GM12865 (cell line): ENCODE results near the gene CITED1.

Source experiments
- DNase-seq: peaks from one replicate; pipeline ENCODE4 v3.0.0; 2010; ENCODE audit warnings: low read depth
- H3K4me3 ChIP-seq: 2 replicates; pipeline ENCODE4 v1.5.1; 2011; ENCODE audit warnings: mild to moderate bottlenecking, low read depth, low read length, control low read depth
- CTCF ChIP-seq: IDR thresholded peaks from 2 replicates; pipeline ENCODE4 v1.5.1; 2011; ENCODE audit warnings: low read length, control low read depth, low read depth, inconsistent platforms; ENCODE audit not compliant: insufficient read depth; ENCODE audit errors: missing control alignments

The CITED1 gene

GRCh38 chrX:72299891-72300630 lies 5.7 kb downstream of the CITED1 start:
- no peak for TF ChIP-seq CTCF
- no peak for DNase-seq
- no peak overlapping the region for H3K4me3 ChIP-seq

DNA sequence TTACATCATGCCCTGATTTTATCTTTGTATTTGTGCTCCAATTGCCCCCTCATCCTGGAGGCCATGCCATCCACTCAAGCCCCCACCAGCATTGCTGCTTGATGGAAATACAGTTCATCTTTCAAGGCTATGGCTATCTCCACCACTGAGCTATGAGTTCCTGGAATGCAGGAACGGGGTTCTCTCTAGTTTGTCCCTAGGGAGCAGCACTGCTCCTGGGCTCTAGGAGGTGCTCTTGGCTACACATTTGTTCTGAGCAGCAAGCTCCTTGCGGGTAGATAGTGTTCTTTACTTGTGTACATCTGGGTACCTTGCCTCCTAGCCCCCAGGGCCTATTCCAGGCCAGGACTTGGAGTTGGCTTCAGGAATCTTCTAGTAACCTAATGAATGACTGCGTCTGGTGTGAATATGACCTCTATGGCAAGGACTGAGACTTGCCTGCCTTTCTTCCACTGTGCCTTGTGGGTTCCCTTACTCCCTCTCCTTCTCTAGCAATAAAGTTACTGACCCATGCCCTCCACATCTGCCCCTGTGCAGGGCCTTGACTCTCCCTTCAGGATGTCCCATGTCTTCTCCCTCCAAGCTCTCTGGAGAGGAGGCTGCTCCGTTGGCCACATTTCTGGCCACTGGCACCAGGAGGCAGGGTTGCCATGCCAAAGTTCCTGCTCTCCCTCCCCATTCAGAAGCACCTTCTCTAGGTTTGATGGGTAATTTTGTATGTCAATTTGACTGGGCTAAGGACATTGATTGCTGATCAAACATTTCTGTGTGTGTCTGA lies 7.6 kb downstream of the CITED1 start:
- DNase-seq = peak; percentile 40
- no peak overlapping the region for H3K4me3 ChIP-seq
- peak; percentile 44 for TF ChIP-seq CTCF

GRCh38 chrX:72296991-72297390 lies 8.7 kb downstream of the CITED1 start:
- no peak for TF ChIP-seq CTCF
- DNase-seq = no peak
- H3K4me3 ChIP-seq = no peak overlapping the region

GRCh38 chrX:72295745-72296144 lies 10.0 kb downstream of the CITED1 start:
- TF ChIP-seq CTCF = no peak
- no peak overlapping the region for H3K4me3 ChIP-seq
- no peak for DNase-seq

DNA sequence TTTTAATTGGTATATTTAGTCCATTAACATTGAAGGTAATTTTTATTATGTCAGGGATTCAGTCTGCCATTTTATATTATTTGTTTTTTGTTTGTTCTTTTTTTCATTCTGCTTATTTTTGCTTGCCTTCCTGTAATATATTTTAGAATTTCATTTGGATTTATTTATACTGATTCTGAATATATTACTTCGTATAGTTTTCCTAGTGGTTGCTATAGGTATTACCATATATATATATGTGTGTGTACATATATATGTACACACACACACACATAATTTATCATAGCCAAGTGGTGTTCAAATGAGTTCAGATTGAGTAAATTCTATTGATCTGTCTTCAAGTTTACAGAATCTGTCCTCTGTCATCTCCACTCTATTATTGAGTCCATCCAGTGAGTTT lies 11.2 kb downstream of the CITED1 start:
- H3K4me3 ChIP-seq = no peak overlapping the region
- no peak for DNase-seq
- TF ChIP-seq CTCF = no peak

- TF ChIP-seq CTCF = no peak
- no peak for DNase-seq
- no peak overlapping the region for H3K4me3 ChIP-seq
Measured at GRCh38 chrX:72282302-72282701, 23.4 kb downstream of the CITED1 start.
